ENCODE measurements around the gene ACE. TPM values are rescaled to one million over a fixed set of nuclear protein-coding genes. Genes with fewer than 3 reads are reported as not detected.

ACE gene
- total RNA-seq, 1 donor from 2014 or later, result 2.6 TPM

- Mint-ChIP-seq H3K4me1 (no peaks in the 10 kb centered on the region), H3K36me3 (no peaks in the 10 kb centered on the region), H3K27ac (no peak overlapping the region), H3K4me3 (no peak overlapping the region), H3K9me3 (no peaks in the 10 kb centered on the region), H3K27me3 (ENCODE audit: low read depth) (peaks cover 36% of the 10 kb centered on the region)
- TF ChIP-seq CTCF (IDR thresholded peaks at IDR 0.05; ENCODE audit: unreplicated experiment), result no peak
- no peak for DNase-seq (ENCODE audit: low spot score in 2 of 2, unreplicated experiment in 2 of 2)
Observed at GRCh38 chr17:63531022-63531965, 54.4 kb downstream of the ACE start.

GRCh38 chr17:63533433-63534077, 56.7 kb downstream of the ACE start:
- Mint-ChIP-seq H3K4me1 (no peaks in the 10 kb centered on the region), H3K9me3 (no peaks in the 10 kb centered on the region), H3K27ac (no peak overlapping the region), H3K36me3 (no peaks in the 10 kb centered on the region), H3K4me3 (no peak overlapping the region), H3K27me3 (ENCODE audit: low read depth) (peaks cover 37% of the 10 kb centered on the region)
- no peak for DNase-seq (ENCODE audit: low spot score in 2 of 2, unreplicated experiment in 2 of 2)
- TF ChIP-seq CTCF (IDR thresholded peaks at IDR 0.05; ENCODE audit: unreplicated experiment), result no peak

- no peak overlapping the region for H3K4me3 Mint-ChIP-seq
- TF ChIP-seq CTCF (IDR thresholded peaks at IDR 0.05; ENCODE audit: unreplicated experiment), result no peak
- H3K4me1 Mint-ChIP-seq, result no peaks in the 10 kb centered on the region
- H3K36me3 Mint-ChIP-seq, result no peaks in the 10 kb centered on the region
- no peak overlapping the region for H3K27ac Mint-ChIP-seq
- H3K27me3 Mint-ChIP-seq (ENCODE audit: low read depth), result peaks cover 42% of the 10 kb centered on the region
- no peak for DNase-seq (ENCODE audit: low spot score in 2 of 2, unreplicated experiment in 2 of 2)
- H3K9me3 Mint-ChIP-seq, result no peaks in the 10 kb centered on the region
Observed at GRCh38 chr17:63534078-63534570, 57.3 kb downstream of the ACE start.

GRCh38 chr17:63534816-63535455, 58.1 kb downstream of the ACE start:
- H3K27ac Mint-ChIP-seq, result no peak overlapping the region
- no peaks in the 10 kb centered on the region for H3K36me3 Mint-ChIP-seq
- H3K4me1 Mint-ChIP-seq, result no peaks in the 10 kb centered on the region
- H3K27me3 Mint-ChIP-seq (ENCODE audit: low read depth), result peaks cover 48% of the 10 kb centered on the region
- TF ChIP-seq CTCF (IDR thresholded peaks at IDR 0.05; ENCODE audit: unreplicated experiment), result no peak
- DNase-seq (ENCODE audit: low spot score in 2 of 2, unreplicated experiment in 2 of 2), result no peak
- no peak overlapping the region for H3K4me3 Mint-ChIP-seq
- no peaks in the 10 kb centered on the region for H3K9me3 Mint-ChIP-seq

- no peak for TF ChIP-seq CTCF (IDR thresholded peaks at IDR 0.05; ENCODE audit: unreplicated experiment)
- Mint-ChIP-seq H3K4me1 (no peaks in the 10 kb centered on the region), H3K9me3 (no peaks in the 10 kb centered on the region), H3K36me3 (no peaks in the 10 kb centered on the region), H3K27ac (no peak overlapping the region), H3K4me3 (no peak overlapping the region), H3K27me3 (ENCODE audit: low read depth) (peaks cover 52% of the 10 kb centered on the region)
- no peak for DNase-seq (ENCODE audit: low spot score in 2 of 2, unreplicated experiment in 2 of 2)
Observed at GRCh38 chr17:63535640-63536039, 58.8 kb downstream of the ACE start.

Measured in mesothelial cell of epicardium (in vitro differentiated cells).